ENCODE results near the gene UVRAG.

UVRAG gene

GRCh38 chr11:75993126-75993525 is 178.1 kb downstream of the UVRAG start:
- Histone ChIP-seq H3K27me3 (ENCODE audit: insufficient read depth, poor library complexity, severe bottlenecking) (no peaks in the 10 kb centered on the region), H3K27ac (replicated peaks) (no peak overlapping the region), H3K4me3 (replicated peaks; ENCODE audit: insufficient read depth, low read length) (no peak overlapping the region)
- TF ChIP-seq POLR2AphosphoS5 (IDR thresholded peaks at IDR 0.05; ENCODE audit: low read depth), result no peak
- no peak for TF ChIP-seq GABPA (IDR thresholded peaks at IDR 0.05; ENCODE audit: low read depth)
- no peak for DNase-seq (ENCODE audit: low read depth in 1 of 2, low spot score in 1 of 2)

GRCh38 chr11:75994616-75995015 is 179.6 kb downstream of the UVRAG start:
- H3K4me3 ChIP-seq (replicated peaks; ENCODE audit: insufficient read depth, low read length), result no peak overlapping the region
- DNase-seq (ENCODE audit: low read depth in 1 of 2, low spot score in 1 of 2), result no peak
- TF ChIP-seq SPI1 (IDR thresholded peaks at IDR 0.05; ENCODE audit: borderline replicate concordance, low read depth) (no peak), CTCF (IDR thresholded peaks at IDR 0.05; ENCODE audit: insufficient read depth, low read length) (no peak), REST (IDR thresholded peaks at IDR 0.05; ENCODE audit: insufficient replicate concordance, low read depth) (no peak), GABPA (IDR thresholded peaks at IDR 0.05; ENCODE audit: low read depth) (no peak), POLR2AphosphoS5 (IDR thresholded peaks at IDR 0.05; ENCODE audit: low read depth) (no peak)

DNA sequence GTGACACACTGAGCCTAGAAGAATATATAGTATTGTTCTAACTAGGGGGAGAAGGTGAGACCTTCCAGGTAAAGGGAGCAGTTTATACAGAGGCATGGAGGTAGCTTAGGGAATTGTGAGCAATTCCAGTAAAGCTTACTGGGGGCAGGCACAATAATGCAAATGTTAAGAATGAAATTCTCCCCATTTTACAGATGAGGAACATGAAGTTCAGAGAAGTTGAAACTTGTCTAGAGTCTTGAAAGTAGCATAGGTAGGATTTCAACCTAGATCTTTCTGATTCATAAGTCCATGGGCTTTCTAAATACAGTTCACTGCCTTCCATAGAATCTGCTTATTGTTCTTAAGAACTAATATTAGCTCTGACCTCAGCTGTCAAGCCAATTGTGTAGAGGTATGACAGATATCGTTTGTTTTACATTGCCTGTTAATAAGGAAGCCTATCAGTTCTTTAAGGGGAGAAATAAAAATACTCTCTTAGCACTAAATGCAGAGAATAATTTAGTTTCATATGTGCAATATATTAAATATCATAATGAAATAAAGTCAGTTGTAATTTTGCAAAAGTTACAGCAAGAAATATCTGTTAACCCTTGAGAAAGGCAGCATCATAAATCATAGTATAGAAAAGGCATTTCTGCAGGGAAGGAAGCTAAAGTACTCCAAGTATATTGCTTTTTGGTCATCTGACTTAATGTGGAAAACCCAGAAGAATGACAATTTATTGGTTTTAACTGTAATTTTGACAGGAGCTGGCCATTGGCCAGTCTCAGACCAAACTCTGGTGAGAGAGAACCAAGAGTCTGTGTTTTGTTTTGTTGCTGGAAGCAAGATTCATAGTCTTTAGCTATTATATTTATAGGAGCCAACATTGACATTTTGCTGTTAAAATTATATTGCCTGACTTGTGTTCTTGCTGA is 181.8 kb downstream of the UVRAG start:
- no peaks in the 10 kb centered on the region for H3K27me3 ChIP-seq (ENCODE audit: insufficient read depth, poor library complexity, severe bottlenecking)
- no peak overlapping the region for H3K27ac ChIP-seq (replicated peaks)
- no peak for TF ChIP-seq SPI1 (IDR thresholded peaks at IDR 0.05; ENCODE audit: borderline replicate concordance, low read depth)
- no peak for DNase-seq (ENCODE audit: low read depth in 1 of 2, low spot score in 1 of 2)
- no peak overlapping the region for H3K4me3 ChIP-seq (replicated peaks; ENCODE audit: insufficient read depth, low read length)

More at GRCh38 chr11:75994616-75995015, 179.6 kb downstream of the UVRAG start:
- no peak overlapping the region for H3K27ac ChIP-seq (replicated peaks)
- H3K27me3 ChIP-seq (ENCODE audit: insufficient read depth, poor library complexity, severe bottlenecking), result no peaks in the 10 kb centered on the region

DNA sequence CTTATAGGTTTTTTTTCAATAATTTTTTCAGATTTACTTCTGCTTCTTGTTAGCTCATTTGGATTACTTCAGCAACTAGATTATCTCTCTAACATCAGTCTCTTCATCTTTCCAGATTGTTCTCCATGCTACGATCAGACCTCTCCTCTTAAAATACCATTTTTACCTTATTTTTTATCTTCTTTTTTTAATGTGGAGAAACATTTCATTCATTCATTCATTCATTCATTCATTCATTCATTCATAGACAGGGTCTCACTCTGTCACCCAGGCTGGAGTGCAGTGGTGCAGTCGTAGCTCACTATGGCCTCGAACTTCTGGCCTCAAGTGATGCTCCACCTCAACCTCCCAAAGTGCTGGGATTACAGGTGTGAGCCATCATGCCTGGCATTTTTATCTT is 189.4 kb downstream of the UVRAG start:
- Histone ChIP-seq H3K27ac (replicated peaks) (no peak overlapping the region), H3K27me3 (ENCODE audit: insufficient read depth, poor library complexity, severe bottlenecking) (no peaks in the 10 kb centered on the region), H3K4me3 (replicated peaks; ENCODE audit: insufficient read depth, low read length) (no peak overlapping the region)
- no peak for DNase-seq (ENCODE audit: low read depth in 1 of 2, low spot score in 1 of 2)
- no peak for TF ChIP-seq CTCF (IDR thresholded peaks at IDR 0.05; ENCODE audit: insufficient read depth, low read length)
- TF ChIP-seq REST (IDR thresholded peaks at IDR 0.05; ENCODE audit: insufficient replicate concordance, low read depth), result no peak
- TF ChIP-seq POLR2AphosphoS5 (IDR thresholded peaks at IDR 0.05; ENCODE audit: low read depth), result no peak
- TF ChIP-seq GABPA (IDR thresholded peaks at IDR 0.05; ENCODE audit: low read depth), result no peak
- TF ChIP-seq SPI1 (IDR thresholded peaks at IDR 0.05; ENCODE audit: borderline replicate concordance, low read depth), result no peak

All from HL-60 (cell line).